Activated T-helper 2 cell treated with anti-CD3 and anti-CD28 coated beads, Interferon-gamma antibody, Interleukin-2, Interleukin-4, amounts not matched to agents 10 μg/mL and 5 μg/mL and 100 μg/mL, durations not matched to agents 14 hours and 24 hours and 36 hours (primary cell): Measurements from ENCODE around the gene VASN. TPM values are rescaled to one million over a fixed set of nuclear protein-coding genes. Genes with fewer than 3 reads are reported as not detected.

ENCODE experiments used
- DNase-seq: peaks from one replicate; pipeline ENCODE4 v3.0.0; 2021; ENCODE audit warnings: low spot score
- H3K27ac Mint-ChIP-seq: one replicate; pipeline ENCODE4 v1.8.0; 2021; ENCODE audit warnings: mixed read lengths
- H3K27me3 Mint-ChIP-seq: one replicate; pipeline ENCODE4 v1.8.0; 2021; ENCODE audit warnings: low read depth, mixed read lengths
- H3K36me3 Mint-ChIP-seq: one replicate; pipeline ENCODE4 v1.8.0; 2021; ENCODE audit warnings: low read depth, mixed read lengths
- H3K4me1 Mint-ChIP-seq: one replicate; pipeline ENCODE4 v1.8.0; 2021; ENCODE audit warnings: low read depth, mixed read lengths
- H3K4me3 Mint-ChIP-seq: one replicate; pipeline ENCODE4 v1.8.0; 2021; ENCODE audit warnings: low read depth, mild to moderate bottlenecking, moderate library complexity, mixed read lengths
- H3K9me3 Mint-ChIP-seq: one replicate; pipeline ENCODE4 v1.8.0; 2021; ENCODE audit warnings: mixed read lengths
- intact Hi-C: fragments of 100-400 bp; cut with micrococcal nuclease; formaldehyde crosslinking; loops from one replicate; pipeline ENCODE4 v1.15.1; 2023
- total RNA-seq: library from RNA; stranded (reverse); gene quantifications from 2 replicates; pipeline ENCODE4 v1.2.3, GENCODE V29; 2022

Gene VASN
- 0.16 TPM in 1 of 2 replicates, not detected in the other for total RNA-seq

GRCh38 chr16:4371357-4372000 is at the start of gene VASN:
Gene VASN (plus strand): TSS chr16:4371848. CDS start chr16:4380878, 9,030 bp downstream.
- H3K36me3 Mint-ChIP-seq: peaks cover 7% of the 10 kb centered on the region
- no peaks in the 10 kb centered on the region for H3K4me1 Mint-ChIP-seq
- H3K27ac Mint-ChIP-seq: no peak within 1 kb of the TSS
- H3K4me3 Mint-ChIP-seq: peak within 1 kb of the TSS; percentile 52
- intact Hi-C loops: no loop called here
- DNase-seq: peak; percentile 48
- no peaks in the 10 kb centered on the region for H3K27me3 Mint-ChIP-seq
- no peaks in the 10 kb centered on the region for H3K9me3 Mint-ChIP-seq

- no peak for DNase-seq
- intact Hi-C loops: no loop called here
- H3K27me3 Mint-ChIP-seq: peaks cover 2% of the 10 kb centered on the region
- H3K36me3 Mint-ChIP-seq: no peaks in the 10 kb centered on the region
- H3K9me3 Mint-ChIP-seq: no peaks in the 10 kb centered on the region
- H3K4me1 Mint-ChIP-seq: peaks cover 4% of the 10 kb centered on the region
- H3K27ac Mint-ChIP-seq: no peak overlapping the region
- no peak overlapping the region for H3K4me3 Mint-ChIP-seq
These were observed 49.3 kb upstream of the VASN start for GRCh38 chr16:4322121-4323052.

DNA sequence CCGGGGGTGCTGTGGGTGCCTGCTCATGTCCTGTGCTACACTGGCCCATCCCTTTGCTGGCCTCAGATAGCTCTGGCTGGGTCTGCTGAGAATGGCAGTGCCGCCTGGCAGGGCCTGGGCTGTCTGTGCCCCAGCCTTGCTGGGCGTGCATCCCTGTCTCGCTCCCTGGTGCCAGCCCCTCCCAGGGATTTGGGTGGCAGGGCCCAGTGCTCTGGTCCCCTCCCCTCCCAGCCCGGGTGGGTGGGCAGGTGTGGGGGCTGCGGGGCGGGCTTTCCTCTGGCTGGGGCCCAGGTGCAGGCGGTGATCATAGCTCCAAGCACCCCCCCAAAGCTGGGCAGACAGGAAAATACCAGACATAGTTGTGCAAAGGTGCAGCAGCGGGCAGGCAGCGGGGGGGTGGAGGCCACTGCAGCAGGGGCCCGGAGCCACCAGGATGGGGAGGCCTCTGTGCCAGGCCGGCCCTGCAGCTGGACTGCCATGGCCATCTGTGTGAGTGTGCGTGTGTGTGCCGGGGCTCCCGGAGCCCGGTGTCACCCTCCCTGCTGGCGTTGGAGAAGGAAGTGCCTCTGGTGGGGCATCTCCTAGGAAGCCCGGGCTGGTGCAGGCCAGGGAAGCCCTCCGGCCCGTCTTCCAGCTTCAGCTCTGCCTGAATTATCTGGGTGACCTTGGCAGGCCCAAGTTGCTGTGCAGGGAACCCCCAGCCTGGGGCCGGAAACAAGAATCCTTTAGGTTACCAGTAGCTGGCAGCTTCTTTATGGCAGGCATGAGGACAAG is 48.4 kb upstream of the VASN start:
- no peak overlapping the region for H3K27ac Mint-ChIP-seq
- intact Hi-C loops: no loop called here
- peaks cover 4% of the 10 kb centered on the region for H3K4me1 Mint-ChIP-seq
- peaks cover 3% of the 10 kb centered on the region for H3K27me3 Mint-ChIP-seq
- H3K4me3 Mint-ChIP-seq: no peak overlapping the region
- no peaks in the 10 kb centered on the region for H3K9me3 Mint-ChIP-seq
- H3K36me3 Mint-ChIP-seq: no peaks in the 10 kb centered on the region
- DNase-seq: no peak

- Mint-ChIP-seq H3K4me1 (peaks cover 6% of the 10 kb centered on the region), H3K27ac (no peak overlapping the region), H3K36me3 (no peaks in the 10 kb centered on the region), H3K9me3 (no peaks in the 10 kb centered on the region), H3K4me3 (no peak overlapping the region), H3K27me3 (peaks cover 5% of the 10 kb centered on the region)
- no peak for DNase-seq
- intact Hi-C loops: no loop called here
These were observed 47.7 kb upstream of the VASN start for GRCh38 chr16:4323845-4324488.

- no peak for DNase-seq
- Mint-ChIP-seq H3K27me3 (peaks cover 5% of the 10 kb centered on the region), H3K27ac (no peak overlapping the region), H3K36me3 (no peaks in the 10 kb centered on the region), H3K9me3 (no peaks in the 10 kb centered on the region), H3K4me3 (no peak overlapping the region), H3K4me1 (peaks cover 3% of the 10 kb centered on the region)
- intact Hi-C loops: no loop called here
These were observed 47.0 kb upstream of the VASN start for GRCh38 chr16:4324492-4325252.

DNA sequence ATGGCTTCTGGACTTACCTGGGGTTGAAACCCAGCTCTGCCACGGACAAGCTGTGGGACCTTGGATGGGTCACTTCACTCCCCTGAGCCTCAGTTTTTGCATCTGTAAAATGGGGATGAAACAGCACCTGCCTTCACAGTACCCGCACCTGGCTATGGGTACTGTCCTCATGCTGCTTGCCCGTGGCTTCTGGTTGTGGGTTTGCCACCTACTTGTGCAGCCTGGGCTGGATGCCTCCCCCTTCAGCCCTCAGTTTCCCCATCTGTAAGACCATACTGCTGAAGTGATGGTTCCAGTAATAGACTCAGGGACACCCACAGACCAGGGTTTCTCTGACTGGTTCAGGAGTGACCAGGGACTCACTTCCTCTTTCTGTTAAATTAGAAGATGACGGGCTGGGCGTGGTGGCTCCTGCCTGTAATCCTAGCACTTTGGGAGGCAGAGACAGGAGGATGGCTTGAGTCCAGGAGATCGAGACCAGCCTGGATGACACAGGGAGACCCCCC is 46.3 kb upstream of the VASN start:
- Mint-ChIP-seq H3K27ac (no peak overlapping the region), H3K4me3 (no peak overlapping the region), H3K9me3 (no peaks in the 10 kb centered on the region), H3K36me3 (no peaks in the 10 kb centered on the region), H3K27me3 (peaks cover 5% of the 10 kb centered on the region), H3K4me1 (peaks cover 3% of the 10 kb centered on the region)
- no peak for DNase-seq
- intact Hi-C loops: no loop called here

GRCh38 chr16:4327386-4328045 is 44.1 kb upstream of the VASN start:
- intact Hi-C loops: no loop called here
- Mint-ChIP-seq H3K4me3 (no peak overlapping the region), H3K4me1 (peaks cover 3% of the 10 kb centered on the region), H3K9me3 (no peaks in the 10 kb centered on the region), H3K27me3 (peaks cover 5% of the 10 kb centered on the region), H3K36me3 (no peaks in the 10 kb centered on the region), H3K27ac (no peak overlapping the region)
- no peak for DNase-seq

- peak overlapping the region; percentile 17 for H3K4me3 Mint-ChIP-seq
- DNase-seq: no peak
- intact Hi-C loops: no loop called here
- peaks cover 5% of the 10 kb centered on the region for H3K27me3 Mint-ChIP-seq
- no peaks in the 10 kb centered on the region for H3K36me3 Mint-ChIP-seq
- H3K9me3 Mint-ChIP-seq: no peaks in the 10 kb centered on the region
- H3K4me1 Mint-ChIP-seq: peaks cover 3% of the 10 kb centered on the region
- no peak overlapping the region for H3K27ac Mint-ChIP-seq
These were observed 43.4 kb upstream of the VASN start for GRCh38 chr16:4328046-4328781.

- H3K36me3 Mint-ChIP-seq: no peaks in the 10 kb centered on the region
- peaks cover 3% of the 10 kb centered on the region for H3K4me1 Mint-ChIP-seq
- H3K27me3 Mint-ChIP-seq: peaks cover 5% of the 10 kb centered on the region
- H3K4me3 Mint-ChIP-seq: no peak overlapping the region
- intact Hi-C loops: no loop called here
- DNase-seq: no peak
- no peak overlapping the region for H3K27ac Mint-ChIP-seq
- no peaks in the 10 kb centered on the region for H3K9me3 Mint-ChIP-seq
These were observed 42.6 kb upstream of the VASN start for GRCh38 chr16:4328782-4329775.

GRCh38 chr16:4330277-4330874 is 41.3 kb upstream of the VASN start:
- H3K4me1 Mint-ChIP-seq: peaks cover 3% of the 10 kb centered on the region
- no peak overlapping the region for H3K4me3 Mint-ChIP-seq
- intact Hi-C loops: loop anchor here (1.0 to 2.0 kb wide), 3 partner anchors 14 to 42 kb away; partner anchors contain the start of gene GLIS2
- no peaks in the 10 kb centered on the region for H3K9me3 Mint-ChIP-seq
- no peak overlapping the region for H3K27ac Mint-ChIP-seq
- no peaks in the 10 kb centered on the region for H3K36me3 Mint-ChIP-seq
- DNase-seq: peak; percentile 47
- peaks cover 5% of the 10 kb centered on the region for H3K27me3 Mint-ChIP-seq
